SK-N-SH (cell line): ENCODE results near the gene CD163L1.

ENCODE experiments used
- POLR2AphosphoS5 ChIP-seq: IDR thresholded peaks from 2 replicates; pipeline ENCODE4 v1.6.1; 2012; ENCODE audit warnings: low read depth, low read length
- RAD21 ChIP-seq: IDR thresholded peaks from 2 replicates; pipeline ENCODE4 v1.6.1; 2012; ENCODE audit warnings: mild to moderate bottlenecking, low read length

- no peak for TF ChIP-seq RAD21
- no peak for TF ChIP-seq POLR2AphosphoS5
These were observed 41.1 kb upstream of the CD163L1 start for GRCh38 chr12:7485095-7485494.
